Fibroblast of lung (primary cell): ENCODE results near the gene RERE. TPM values are rescaled to one million over a fixed set of nuclear protein-coding genes. Genes with fewer than 3 reads are reported as not detected.

Source experiments
- DNase-seq, 2 donors: peaks; one replicate each; pipeline versions ENCODE4 v3.0.0 to v3.0.0-alpha.2; 2010; ENCODE audit warnings: low read depth in 2 of 2
- H2AFZ ChIP-seq: 2 replicates; pipeline ENCODE4 v1.5.1; 2012; ENCODE audit warnings: low read length, control low read depth, inconsistent platforms
- H3K27ac ChIP-seq: 2 replicates; pipeline ENCODE4 v1.5.1; 2011; ENCODE audit warnings: low read length, control low read depth; ENCODE audit not compliant: insufficient read depth
- H3K27me3 ChIP-seq: 2 replicates; pipeline ENCODE4 v1.5.1; 2011; ENCODE audit warnings: mild to moderate bottlenecking, low read length; ENCODE audit not compliant: control insufficient read depth, insufficient read depth
- H3K36me3 ChIP-seq: 2 replicates; pipeline ENCODE4 v1.5.1; 2011; ENCODE audit warnings: low read length; ENCODE audit not compliant: control insufficient read depth, insufficient read depth
- H3K4me1 ChIP-seq: 2 replicates; pipeline ENCODE4 v1.5.1; 2011; ENCODE audit warnings: low read length; ENCODE audit not compliant: control insufficient read depth, insufficient read depth; ENCODE audit errors: extremely low read depth
- H3K4me2 ChIP-seq: 2 replicates; pipeline ENCODE4 v1.5.1; 2011; ENCODE audit warnings: low read length, control low read depth; ENCODE audit not compliant: insufficient read depth; ENCODE audit errors: extremely low read depth
- H3K4me3 ChIP-seq, 4 experiments: fragments of 200-600 bp in 1 of 4; sonication (generic) in 1 of 4; replicated peaks in 1 of 4; 2 replicates each; pipeline ENCODE4 v1.5.1; 2011 to 2016; ENCODE audit warnings: low read length in 4 of 4, low read depth in 3 of 4, mild to moderate bottlenecking in 3 of 4, control low read depth in 2 of 4, inconsistent platforms in 1 of 4, mixed read lengths in 1 of 4; ENCODE audit not compliant: insufficient read depth in 1 of 4; ENCODE audit errors: control extremely low read depth in 1 of 4
- H3K79me2 ChIP-seq: 2 replicates; pipeline ENCODE4 v1.5.1; 2012; ENCODE audit warnings: mild to moderate bottlenecking, low read length, inconsistent platforms; ENCODE audit not compliant: control insufficient read depth, insufficient read depth
- H3K9ac ChIP-seq: 2 replicates; pipeline ENCODE4 v1.5.1; 2011; ENCODE audit warnings: mild to moderate bottlenecking, low read length, control low read depth; ENCODE audit not compliant: insufficient read depth
- H3K9me3 ChIP-seq: 2 replicates; pipeline ENCODE4 v1.5.1; 2012; ENCODE audit warnings: low read depth, low read length; ENCODE audit not compliant: control insufficient read depth, insufficient read depth
- H4K20me1 ChIP-seq: 2 replicates; pipeline ENCODE4 v1.5.1; 2011; ENCODE audit warnings: low read length; ENCODE audit not compliant: control insufficient read depth, insufficient read depth; ENCODE audit errors: extremely low read depth
- CTCF ChIP-seq, 2 donors: IDR thresholded peaks in 1 of 2; conservative IDR thresholded peaks in 1 of 2; 1 replicate in 1 of 2; 2 replicates in 1 of 2; pipeline ENCODE4 v1.5.1; 2011 to 2012; ENCODE audit warnings: low read length in 2 of 2, control low read depth in 1 of 2, inconsistent platforms in 1 of 2, low read depth in 1 of 2, mild to moderate bottlenecking in 1 of 2
- EZH2 ChIP-seq: IDR thresholded peaks from 2 replicates; pipeline ENCODE4 v1.5.1; 2012; ENCODE audit warnings: low read length, control low read depth, mild to moderate bottlenecking; ENCODE audit errors: missing control alignments
- polyA plus RNA-seq, 2 donors: library from polyadenylated mRNA; depleted of rRNA in 1 of 2; stranded (reverse) in 1 of 2; unstranded in 1 of 2; fragments of >200 nt; gene quantifications; 2 replicates each; pipeline ENCODE4 v1.2.1, GENCODE V29; 2011 to 2012; ENCODE audit warnings: missing spikeins in 1 of 2
- total RNA-seq: library from RNA; depleted of rRNA; stranded (reverse); fragments of >200 nt; gene quantifications from 2 replicates; pipeline ENCODE4 v1.2.1, GENCODE V29; 2014

Gene RERE
- total and polyA plus RNA-seq, 2 donors (not counting 1 experiment from before 2014, with no cell fraction given): 3.7 to 51.0 TPM

GRCh38 chr1:8740034-8740449 is 77.4 kb downstream of the RERE start:
- H3K4me2 ChIP-seq: peak overlapping the region; percentile 36
- DNase-seq: peak; percentile 88 to 95
- H3K9ac ChIP-seq: no peak overlapping the region
- peak overlapping the region; percentile 30 for H3K27ac ChIP-seq
- peaks cover 2% of the 10 kb centered on the region for H3K4me1 ChIP-seq
- H3K36me3 ChIP-seq: no peaks in the 10 kb centered on the region
- H3K79me2 ChIP-seq: no peaks in the 10 kb centered on the region
- H3K9me3 ChIP-seq: no peaks in the 10 kb centered on the region
- H4K20me1 ChIP-seq: no peaks in the 10 kb centered on the region
- no peak overlapping the region for H2AFZ ChIP-seq
- H3K27me3 ChIP-seq: no peaks in the 10 kb centered on the region
- H3K4me3 ChIP-seq: no peak overlapping the region
- TF ChIP-seq EZH2 (no peak), CTCF (conservative IDR thresholded peaks at IDR 0.05 in 1 of 2, IDR thresholded peaks at IDR 0.05 in 1 of 2; ENCODE audit: low read depth in 1 of 2, low read length in 2 of 2) (no peak)

GRCh38 chr1:8739377-8739776 is 78.1 kb downstream of the RERE start:
- TF ChIP-seq CTCF (conservative IDR thresholded peaks at IDR 0.05 in 1 of 2, IDR thresholded peaks at IDR 0.05 in 1 of 2; ENCODE audit: low read depth in 1 of 2, low read length in 2 of 2): no peak
- no peak for TF ChIP-seq EZH2
- H3K4me1 ChIP-seq: peaks cover 2% of the 10 kb centered on the region
- no peak overlapping the region for H3K27ac ChIP-seq
- H3K9ac ChIP-seq: no peak overlapping the region
- no peak for DNase-seq
- no peaks in the 10 kb centered on the region for H4K20me1 ChIP-seq
- no peaks in the 10 kb centered on the region for H3K79me2 ChIP-seq
- H3K9me3 ChIP-seq: no peaks in the 10 kb centered on the region
- H2AFZ ChIP-seq: no peak overlapping the region
- no peak overlapping the region for H3K4me3 ChIP-seq
- no peaks in the 10 kb centered on the region for H3K27me3 ChIP-seq
- H3K36me3 ChIP-seq: no peaks in the 10 kb centered on the region
- H3K4me2 ChIP-seq: no peak overlapping the region

- no peaks in the 10 kb centered on the region for H3K27me3 ChIP-seq
- H3K79me2 ChIP-seq: no peaks in the 10 kb centered on the region
- H3K27ac ChIP-seq: no peak overlapping the region
- no peaks in the 10 kb centered on the region for H3K36me3 ChIP-seq
- H3K4me1 ChIP-seq: peaks cover 2% of the 10 kb centered on the region
- no peak overlapping the region for H3K4me3 ChIP-seq
- peak in 1 of 2 donors; percentile 36 for DNase-seq
- H3K4me2 ChIP-seq: no peak overlapping the region
- H3K9me3 ChIP-seq: no peaks in the 10 kb centered on the region
- TF ChIP-seq CTCF (conservative IDR thresholded peaks at IDR 0.05 in 1 of 2, IDR thresholded peaks at IDR 0.05 in 1 of 2; ENCODE audit: low read depth in 1 of 2, low read length in 2 of 2) (no peak), EZH2 (no peak)
- H3K9ac ChIP-seq: no peak overlapping the region
- H2AFZ ChIP-seq: no peak overlapping the region
- no peaks in the 10 kb centered on the region for H4K20me1 ChIP-seq
Measured at GRCh38 chr1:8736927-8737326, 80.5 kb downstream of the RERE start.
